IgD-negative memory B cell (primary cell): ENCODE results near the gene RNFT2. TPM values are rescaled to one million over a fixed set of nuclear protein-coding genes. Genes with fewer than 3 reads are reported as not detected.
"Not testable (repeated sequence)": the region's sequence is repeated elsewhere in the genome, so short reads cannot be mapped to it uniquely, and the experiment has no call there.

Experiments used
- H3K27ac Mint-ChIP-seq, 3 donors: one replicate each; pipeline ENCODE4 v1.8.0; 2020 to 2022; ENCODE audit warnings: mild to moderate bottlenecking in 3 of 3, mixed read lengths in 3 of 3, moderate library complexity in 1 of 3
- H3K27me3 Mint-ChIP-seq: one replicate; pipeline ENCODE4 v1.8.0; 2021; ENCODE audit warnings: mixed read lengths
- H3K36me3 Mint-ChIP-seq: one replicate; pipeline ENCODE4 v1.8.0; 2020; ENCODE audit warnings: mild to moderate bottlenecking, mixed read lengths
- H3K4me1 Mint-ChIP-seq, 3 donors: one replicate each; pipeline ENCODE4 v1.8.0; 2020 to 2022; ENCODE audit warnings: mixed read lengths in 3 of 3, mild to moderate bottlenecking in 1 of 3
- H3K4me3 Mint-ChIP-seq, 4 donors: one replicate each; pipeline ENCODE4 v1.8.0; 2020 to 2022; ENCODE audit warnings: mild to moderate bottlenecking in 4 of 4, mixed read lengths in 4 of 4, moderate library complexity in 3 of 4
- H3K9me3 Mint-ChIP-seq, 3 donors: one replicate each; pipeline ENCODE4 v1.8.0; 2020 to 2021; ENCODE audit warnings: mixed read lengths in 3 of 3, mild to moderate bottlenecking in 1 of 3
- polyA plus RNA-seq: library from polyadenylated mRNA; unstranded; fragments of 300-500 nt; fragmentation: Illumina TruSeq; gene quantifications from one replicate; pipeline ENCODE4 v1.2.3, GENCODE V29; 2021

The RNFT2 gene
- polyA plus RNA-seq, 1 donor from 2014 or later = 3.3 TPM

DNA sequence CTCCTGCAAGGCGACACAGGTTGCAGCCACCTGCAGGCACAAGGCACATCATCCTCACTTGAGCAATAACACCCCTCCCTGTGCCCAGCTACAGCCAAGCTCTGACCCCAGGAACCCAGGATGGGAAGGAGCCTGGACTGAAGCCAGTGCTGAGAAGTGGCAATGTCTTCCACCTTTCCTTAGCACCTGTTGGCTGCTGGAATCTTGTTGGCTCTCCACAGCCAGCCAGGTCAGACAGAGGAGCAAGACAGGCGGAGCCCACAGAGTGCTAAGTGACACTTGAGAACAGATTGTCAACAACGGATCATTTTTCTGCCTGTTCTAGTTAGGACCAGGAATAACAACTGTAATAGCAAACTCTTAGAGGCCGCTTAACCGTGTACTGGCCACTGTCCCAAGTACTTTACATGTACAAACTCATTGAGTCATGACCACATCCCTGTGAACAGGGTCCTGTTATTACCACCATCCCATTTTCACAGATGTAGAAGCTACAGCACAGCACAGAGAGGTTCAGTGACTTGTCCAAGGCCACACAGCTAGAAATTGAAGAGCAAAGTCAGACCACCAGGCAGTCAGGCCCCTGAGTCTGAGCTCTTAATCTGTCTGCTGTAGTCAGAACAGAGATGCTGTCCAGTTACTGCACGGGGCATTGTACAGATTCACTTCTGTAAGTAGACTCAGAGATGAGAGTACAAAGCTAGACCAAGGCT, 45.6 kb downstream of the RNFT2 start:
- Mint-ChIP-seq H3K36me3 (peaks cover 33% of the 10 kb centered on the region), H3K9me3 (no peaks in the 10 kb centered on the region), H3K27me3 (no peaks in the 10 kb centered on the region), H3K4me1 (no peaks in the 10 kb centered on the region), H3K27ac (no peak overlapping the region), H3K4me3 (no peak overlapping the region)

DNA sequence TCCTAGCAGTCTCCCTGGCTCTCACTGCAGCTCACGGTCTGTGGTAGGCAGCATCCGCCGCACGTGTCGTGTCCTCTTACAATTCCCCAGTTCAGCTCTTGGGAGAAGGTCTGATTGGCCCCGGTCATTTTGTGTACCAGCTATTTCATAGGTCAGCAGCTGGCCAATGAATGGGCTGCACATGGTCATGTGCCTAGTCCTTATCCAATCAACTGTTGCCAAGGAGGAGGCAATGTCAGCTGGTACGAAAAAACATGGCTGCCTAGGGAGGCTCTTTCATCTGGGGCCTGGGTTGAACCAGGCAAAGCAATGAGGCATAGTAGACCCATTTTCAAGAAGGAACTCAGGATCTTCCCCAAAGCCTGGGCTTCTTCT, 46.1 kb downstream of the RNFT2 start:
- no peaks in the 10 kb centered on the region for H3K4me1 Mint-ChIP-seq
- no peak overlapping the region for H3K4me3 Mint-ChIP-seq
- peaks cover 29% of the 10 kb centered on the region for H3K36me3 Mint-ChIP-seq

DNA sequence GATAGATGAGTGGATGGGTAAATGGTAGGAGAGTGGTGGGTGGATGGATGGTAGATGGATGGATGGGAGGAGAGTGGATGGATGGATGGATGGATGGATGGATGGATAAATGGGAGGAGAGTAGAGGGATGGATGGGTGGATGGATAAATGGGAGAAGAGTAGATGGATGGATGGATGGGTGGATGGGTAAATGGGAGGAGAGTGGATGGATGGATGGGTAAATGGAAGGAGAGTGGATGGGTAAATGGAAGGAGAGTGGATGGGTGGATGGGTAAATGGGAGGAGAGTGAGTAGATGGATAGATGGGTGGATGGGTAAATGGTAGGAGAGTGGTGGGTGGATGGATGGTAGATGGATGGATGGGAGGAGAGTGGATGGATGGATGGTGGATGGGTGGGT, 51.4 kb downstream of the RNFT2 start:
- not testable (repeated sequence) for H3K9me3 Mint-ChIP-seq, H3K27ac Mint-ChIP-seq, H3K4me3 Mint-ChIP-seq, H3K4me1 Mint-ChIP-seq, H3K27me3 Mint-ChIP-seq
- H3K36me3 Mint-ChIP-seq = peaks cover 17% of the 10 kb centered on the region

More for the DNA sequence above, 46.1 kb downstream of the RNFT2 start:
- Mint-ChIP-seq H3K27ac (no peak overlapping the region), H3K9me3 (no peaks in the 10 kb centered on the region), H3K27me3 (no peaks in the 10 kb centered on the region)

DNA sequence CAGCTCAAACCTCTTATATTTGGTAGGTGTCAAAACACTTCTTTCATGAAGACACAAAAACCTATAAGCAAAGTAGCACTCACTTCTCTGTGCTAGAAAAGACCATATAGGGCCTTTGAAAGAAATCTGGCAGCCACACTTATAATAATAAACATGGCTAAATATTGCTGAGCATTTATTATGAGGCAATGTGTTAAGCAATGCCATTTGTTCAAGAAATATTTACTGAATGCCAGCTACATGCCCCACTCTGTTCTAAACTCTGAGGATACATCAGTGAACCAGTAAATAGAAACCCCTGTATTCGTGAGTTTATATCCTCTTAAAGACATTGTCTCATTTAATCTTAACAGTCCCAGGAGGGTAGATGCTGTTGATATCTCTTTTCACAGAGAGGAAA, 52.0 kb downstream of the RNFT2 start:
- H3K27me3 Mint-ChIP-seq = no peaks in the 10 kb centered on the region
- no peaks in the 10 kb centered on the region for H3K9me3 Mint-ChIP-seq
- H3K27ac Mint-ChIP-seq = no peak overlapping the region
- H3K36me3 Mint-ChIP-seq = peaks cover 15% of the 10 kb centered on the region
- no peak overlapping the region for H3K4me3 Mint-ChIP-seq
- no peaks in the 10 kb centered on the region for H3K4me1 Mint-ChIP-seq

DNA sequence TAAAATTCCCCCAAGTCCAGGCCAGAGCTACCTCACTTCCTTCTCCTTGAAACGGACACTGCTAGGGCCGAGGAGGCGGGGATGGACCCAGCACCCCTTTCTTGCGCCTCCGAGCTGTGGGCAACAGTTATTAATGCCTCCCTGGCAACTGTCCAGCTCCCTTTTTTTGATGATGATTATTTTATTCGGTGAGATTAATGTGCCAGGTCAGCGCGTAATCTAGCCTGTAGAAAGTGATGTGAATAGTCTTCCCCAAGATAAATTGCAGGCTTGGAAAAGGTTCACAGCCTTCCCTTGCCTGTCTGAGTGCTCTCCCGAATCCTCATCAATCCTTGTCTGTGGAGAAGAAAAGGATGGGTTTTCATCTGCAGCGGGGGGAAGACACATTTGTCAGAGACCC, 54.3 kb downstream of the RNFT2 start:
- Mint-ChIP-seq H3K9me3 (no peaks in the 10 kb centered on the region), H3K27ac (no peak overlapping the region), H3K27me3 (no peaks in the 10 kb centered on the region), H3K4me3 (no peak overlapping the region), H3K4me1 (no peaks in the 10 kb centered on the region), H3K36me3 (peaks cover 4% of the 10 kb centered on the region)

DNA sequence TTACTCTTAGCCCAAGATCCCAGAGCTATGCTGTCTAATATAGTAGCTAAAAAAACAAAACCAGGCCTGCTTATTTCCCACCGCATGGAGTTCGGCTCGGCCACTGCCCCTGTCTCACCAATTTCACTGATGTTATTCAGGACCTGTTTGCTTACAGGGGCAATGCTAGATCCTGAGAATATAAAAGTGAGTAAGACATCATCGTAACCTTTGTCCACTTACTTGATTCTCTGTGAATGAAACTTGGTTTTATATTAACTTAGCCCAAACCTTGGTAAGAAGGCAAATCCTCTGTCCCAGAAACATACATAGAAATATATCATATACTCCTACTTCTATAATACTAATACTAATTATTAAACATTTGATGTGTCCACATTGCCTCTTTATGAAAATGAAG, 56.6 kb downstream of the RNFT2 start:
- peaks cover 0 to 5% (median 0%) of the 10 kb centered on the region in 3 donors for H3K9me3 Mint-ChIP-seq
- H3K27me3 Mint-ChIP-seq = no peaks in the 10 kb centered on the region
- peaks cover 10% of the 10 kb centered on the region for H3K36me3 Mint-ChIP-seq
- no peak overlapping the region for H3K27ac Mint-ChIP-seq
- H3K4me1 Mint-ChIP-seq = no peaks in the 10 kb centered on the region
- H3K4me3 Mint-ChIP-seq = no peak overlapping the region

DNA sequence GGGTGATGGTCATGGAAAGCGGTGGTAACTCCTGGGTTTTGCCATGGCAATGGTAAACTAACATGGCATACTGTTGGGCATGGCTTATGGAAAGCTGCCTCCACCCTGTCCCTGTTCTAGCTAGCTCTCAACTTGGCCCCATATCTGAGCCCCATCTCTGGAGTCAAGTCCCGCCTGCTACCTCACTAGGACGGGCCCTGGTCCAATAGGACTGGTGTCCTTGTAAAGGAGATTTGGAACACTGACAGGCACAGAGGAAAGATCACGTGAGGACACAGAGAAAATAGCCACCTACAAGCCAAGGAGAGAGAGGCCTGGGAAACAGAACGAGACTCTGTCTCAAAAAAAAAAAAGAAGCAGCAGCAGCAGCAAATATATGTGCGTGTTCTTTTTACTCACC, 59.8 kb downstream of the RNFT2 start:
- H3K27ac Mint-ChIP-seq = peak overlapping the region in 1 of 3 donors; percentile 90
- H3K36me3 Mint-ChIP-seq = peaks cover 9% of the 10 kb centered on the region
- peaks cover 0 to 9% (median 2%) of the 10 kb centered on the region in 3 donors for H3K9me3 Mint-ChIP-seq
- peaks cover 8 to 15% (median 13%) of the 10 kb centered on the region in 3 donors for H3K4me1 Mint-ChIP-seq
- H3K27me3 Mint-ChIP-seq = no peaks in the 10 kb centered on the region
- no peak overlapping the region for H3K4me3 Mint-ChIP-seq

DNA sequence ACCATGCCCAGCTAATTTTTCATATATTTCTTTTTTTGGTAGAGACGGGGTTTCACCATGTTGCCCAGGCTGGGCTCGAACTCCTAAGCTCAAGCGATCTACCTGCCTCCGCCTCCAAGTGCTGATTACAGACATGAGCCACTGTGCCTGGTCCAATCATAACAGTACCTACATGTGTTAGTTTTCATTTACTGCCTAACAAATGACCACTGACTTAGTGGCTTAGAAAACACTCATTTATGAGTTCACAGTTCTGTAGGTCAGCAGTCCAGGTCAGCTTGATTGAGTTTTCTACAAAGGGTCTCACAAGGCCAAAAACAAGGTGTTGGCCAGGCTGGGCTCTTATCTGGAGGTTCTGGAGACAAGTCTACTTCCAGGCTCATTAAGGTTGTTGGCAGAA, 60.6 kb downstream of the RNFT2 start:
- Mint-ChIP-seq H3K27ac (no peak overlapping the region), H3K9me3 (peaks cover 0 to 9% (median 3%) of the 10 kb centered on the region in 3 donors), H3K36me3 (peaks cover 6% of the 10 kb centered on the region), H3K4me3 (no peak overlapping the region), H3K4me1 (peaks cover 13 to 20% (median 20%) of the 10 kb centered on the region in 3 donors), H3K27me3 (no peaks in the 10 kb centered on the region)

DNA sequence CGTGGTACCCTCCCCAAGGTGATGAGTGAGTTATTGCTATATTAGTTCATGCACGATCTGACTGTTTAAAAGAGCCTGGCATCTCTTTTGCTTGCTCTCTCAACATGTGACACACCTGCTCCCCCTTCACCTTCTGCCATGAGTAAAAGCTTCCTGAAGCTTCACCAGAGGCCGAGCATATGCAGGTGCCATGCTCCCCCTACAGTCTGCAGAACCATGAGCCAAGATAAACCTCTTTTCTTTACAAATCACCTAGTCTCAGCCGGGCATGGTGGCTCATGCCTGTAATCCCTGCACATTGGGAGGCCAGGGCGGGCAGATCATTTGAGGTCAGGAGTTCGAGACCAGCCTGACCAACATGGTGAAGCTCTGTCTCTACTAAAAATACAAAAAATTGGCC, 61.8 kb downstream of the RNFT2 start:
- peak overlapping the region in 1 of 3 donors; percentile 20 for H3K27ac Mint-ChIP-seq
- H3K9me3 Mint-ChIP-seq = peaks cover 0 to 9% (median 3%) of the 10 kb centered on the region in 3 donors
- H3K27me3 Mint-ChIP-seq = no peaks in the 10 kb centered on the region
- peaks cover 6% of the 10 kb centered on the region for H3K36me3 Mint-ChIP-seq
- peaks cover 21 to 31% (median 31%) of the 10 kb centered on the region in 3 donors for H3K4me1 Mint-ChIP-seq
- peak overlapping the region in 1 of 4 donors; percentile 49 for H3K4me3 Mint-ChIP-seq

DNA sequence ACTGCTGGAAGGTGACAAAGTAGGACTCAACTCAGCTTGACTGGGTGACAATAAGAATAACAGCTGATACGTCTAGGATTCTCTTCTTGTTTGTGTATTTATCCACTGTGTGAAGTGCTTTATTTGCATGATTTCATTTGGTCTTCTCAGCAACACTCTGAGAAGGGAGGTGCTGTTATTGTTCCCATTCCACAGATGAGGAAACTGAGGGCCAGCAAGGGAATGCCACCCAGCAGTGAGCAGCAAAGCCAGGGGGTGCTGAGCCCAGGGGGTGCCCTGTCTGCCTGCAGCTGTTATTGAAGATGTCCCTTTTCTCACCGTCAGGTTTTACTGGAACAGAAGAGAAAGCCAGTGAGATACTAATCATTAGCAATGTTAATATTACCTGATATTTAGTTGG, 62.8 kb downstream of the RNFT2 start:
- peaks cover 21 to 37% (median 33%) of the 10 kb centered on the region in 3 donors for H3K4me1 Mint-ChIP-seq
- H3K27me3 Mint-ChIP-seq = no peaks in the 10 kb centered on the region
- H3K4me3 Mint-ChIP-seq = peak overlapping the region in 3 of 4 donors; percentile 13 to 63 (median 51)
- peak overlapping the region; percentile 35 to 74 (median 73) for H3K27ac Mint-ChIP-seq
- peaks cover 6% of the 10 kb centered on the region for H3K36me3 Mint-ChIP-seq
- peaks cover 0 to 9% (median 3%) of the 10 kb centered on the region in 3 donors for H3K9me3 Mint-ChIP-seq

DNA sequence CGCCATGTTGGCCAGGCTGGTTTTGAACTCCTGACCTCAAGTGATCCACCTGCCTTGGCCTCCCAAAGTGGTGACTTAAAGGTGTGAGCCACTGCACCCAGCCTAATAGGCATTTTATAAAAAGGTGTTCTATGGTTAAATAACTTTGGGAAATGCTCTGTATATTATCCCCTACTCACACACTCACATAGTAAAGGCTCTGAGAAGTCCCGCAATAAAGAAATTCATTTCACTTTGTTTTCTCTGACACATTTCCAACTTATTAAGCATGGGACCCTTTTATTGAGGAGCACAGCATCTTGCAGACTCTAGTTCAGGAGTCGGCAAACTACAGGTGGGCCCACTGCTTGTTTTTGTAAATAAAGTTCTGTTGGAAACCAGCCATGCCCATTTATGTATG, 63.9 kb downstream of the RNFT2 start:
- no peaks in the 10 kb centered on the region for H3K27me3 Mint-ChIP-seq
- H3K4me1 Mint-ChIP-seq = peaks cover 21 to 41% (median 36%) of the 10 kb centered on the region in 3 donors
- peaks cover 6% of the 10 kb centered on the region for H3K36me3 Mint-ChIP-seq
- peaks cover 0 to 9% (median 3%) of the 10 kb centered on the region in 3 donors for H3K9me3 Mint-ChIP-seq
- H3K27ac Mint-ChIP-seq = peak overlapping the region; percentile 82 to 97 (median 93)
- peak overlapping the region in 1 of 4 donors; percentile 58 for H3K4me3 Mint-ChIP-seq

DNA sequence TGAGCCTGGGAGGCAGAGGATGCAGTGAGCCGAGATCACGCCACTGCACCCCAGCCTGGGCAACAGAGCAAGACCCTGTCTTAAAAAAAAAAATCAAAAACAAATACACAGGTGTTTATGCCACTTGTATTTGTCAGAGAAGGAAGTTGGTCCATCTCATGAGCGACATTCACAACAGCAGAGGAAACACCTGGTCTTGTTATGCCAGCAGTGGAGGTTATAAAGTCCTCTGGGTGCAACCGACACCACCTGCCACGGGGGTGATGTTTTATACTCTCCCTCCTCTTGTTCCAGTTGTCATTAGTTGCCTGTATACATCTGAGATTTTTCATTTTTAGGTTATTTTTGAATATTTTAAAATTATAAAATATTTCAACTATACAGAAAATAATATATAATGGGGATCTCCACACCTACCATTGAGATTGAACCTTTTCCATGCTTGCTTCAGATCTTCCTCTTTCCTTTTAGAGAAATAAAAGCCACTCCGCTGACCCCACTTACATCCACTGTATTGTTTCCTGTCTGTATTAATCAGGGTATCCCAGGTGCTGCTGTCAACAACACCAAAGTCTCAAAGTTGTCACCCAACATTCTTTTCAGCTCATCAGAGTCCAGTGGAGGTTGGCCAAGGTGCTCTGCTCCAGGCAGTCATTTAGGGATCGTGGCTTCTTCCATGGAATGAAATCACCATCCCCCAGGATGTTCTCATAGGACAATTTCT, 65.1 kb downstream of the RNFT2 start:
- Mint-ChIP-seq H3K27ac (peak overlapping the region; percentile 82 to 97 (median 93)), H3K4me1 (peaks cover 21 to 41% (median 36%) of the 10 kb centered on the region in 3 donors), H3K9me3 (peaks cover 0 to 9% (median 3%) of the 10 kb centered on the region in 3 donors), H3K4me3 (peak overlapping the region; percentile 0 to 75 (median 64)), H3K27me3 (no peaks in the 10 kb centered on the region), H3K36me3 (peaks cover 6% of the 10 kb centered on the region)

DNA sequence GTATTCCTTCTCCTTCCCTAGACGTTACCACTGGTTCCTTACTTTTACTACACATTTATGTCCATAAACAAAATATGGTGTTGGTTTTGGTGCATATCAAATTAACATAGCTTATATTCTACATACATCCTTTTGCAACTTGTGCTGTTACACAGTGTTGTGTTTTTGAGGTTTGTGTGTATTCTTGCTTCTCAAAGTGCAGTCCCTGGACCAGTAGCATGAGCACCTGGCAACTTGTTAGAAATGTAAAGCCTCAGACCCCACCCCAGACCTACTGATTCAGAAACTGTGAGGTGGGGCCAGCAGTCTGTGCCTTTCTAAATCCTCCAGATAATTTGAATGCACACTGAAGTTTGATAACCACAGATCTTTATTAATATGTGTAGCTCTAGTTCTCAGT, 65.9 kb downstream of the RNFT2 start:
- Mint-ChIP-seq H3K27ac (peak overlapping the region; percentile 82 to 97 (median 93)), H3K4me3 (peak overlapping the region in 3 of 4 donors; percentile 19 to 75 (median 58)), H3K27me3 (no peaks in the 10 kb centered on the region), H3K36me3 (peaks cover 4% of the 10 kb centered on the region), H3K4me1 (peaks cover 21 to 41% (median 36%) of the 10 kb centered on the region in 3 donors), H3K9me3 (peaks cover 0 to 8% (median 3%) of the 10 kb centered on the region in 3 donors)

DNA sequence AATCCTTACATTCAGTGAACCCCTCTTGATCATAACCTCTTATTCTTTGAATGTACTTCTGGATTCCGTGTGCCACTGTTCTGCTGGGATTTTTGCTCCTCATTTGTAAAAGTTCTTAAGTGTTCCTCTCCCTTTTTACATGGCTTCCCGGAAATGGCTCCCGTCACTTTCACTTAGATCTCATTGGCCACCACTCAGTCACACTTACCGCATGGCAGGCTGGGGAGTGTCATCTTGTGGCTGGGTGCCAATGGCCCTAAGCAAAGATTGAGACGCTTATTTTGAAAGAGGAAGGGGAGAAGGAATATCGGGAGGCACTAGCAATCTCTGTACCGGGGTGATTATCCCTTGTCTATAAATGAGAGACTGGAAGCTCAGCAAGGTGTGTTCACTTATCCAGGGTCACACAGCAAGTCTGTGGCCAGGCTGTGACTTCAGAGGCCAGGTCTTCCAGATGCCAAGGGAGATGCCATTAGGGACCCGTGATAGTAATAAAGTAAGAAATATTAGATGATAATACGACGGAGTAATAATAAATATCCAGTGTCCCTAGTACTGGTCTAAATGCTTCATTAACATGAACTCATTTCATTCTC, 68.8 kb downstream of the RNFT2 start:
- peaks cover 0 to 3% (median 0%) of the 10 kb centered on the region in 3 donors for H3K9me3 Mint-ChIP-seq
- peak overlapping the region in 1 of 3 donors; percentile 57 for H3K27ac Mint-ChIP-seq
- no peaks in the 10 kb centered on the region for H3K36me3 Mint-ChIP-seq
- no peaks in the 10 kb centered on the region for H3K27me3 Mint-ChIP-seq
- peaks cover 14 to 36% (median 28%) of the 10 kb centered on the region in 3 donors for H3K4me1 Mint-ChIP-seq
- no peak overlapping the region for H3K4me3 Mint-ChIP-seq

DNA sequence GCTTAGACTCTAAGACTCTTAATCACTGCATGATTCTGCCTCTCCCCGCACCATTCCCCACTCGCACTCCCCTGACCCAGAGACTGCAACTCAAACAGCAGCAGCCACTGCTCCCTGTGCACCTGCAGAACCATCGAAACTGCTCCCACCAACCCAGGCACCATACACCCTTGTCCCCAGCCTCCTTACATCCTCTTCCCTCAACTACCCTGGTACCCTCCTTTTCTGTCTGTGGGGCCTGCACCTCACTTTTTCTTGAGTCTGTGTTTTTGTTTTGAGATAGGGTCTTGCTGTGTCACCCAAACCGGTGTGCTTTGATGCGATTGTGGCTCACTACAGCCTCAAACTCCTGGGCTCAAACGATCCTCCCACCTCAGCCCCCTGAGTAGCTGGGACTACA, 69.4 kb downstream of the RNFT2 start:
- H3K9me3 Mint-ChIP-seq = peaks cover 0 to 3% (median 0%) of the 10 kb centered on the region in 3 donors
- peak overlapping the region in 3 of 4 donors; percentile 40 to 71 (median 57) for H3K4me3 Mint-ChIP-seq
- H3K4me1 Mint-ChIP-seq = peaks cover 18 to 39% (median 29%) of the 10 kb centered on the region in 3 donors
- peak overlapping the region in 1 of 3 donors; percentile 88 for H3K27ac Mint-ChIP-seq
- no peaks in the 10 kb centered on the region for H3K36me3 Mint-ChIP-seq
- H3K27me3 Mint-ChIP-seq = no peaks in the 10 kb centered on the region
